Measurements from ENCODE around the gene ACTR3C.
"Not testable (repeated sequence)": the region's sequence is repeated elsewhere in the genome, so short reads cannot be mapped to it uniquely, and the experiment has no call there.

ACTR3C gene

GRCh38 chr7:150335108-150335773 lies 11.9 kb upstream of the ACTR3C start:
- no peak for DNase-seq (ENCODE audit: low read depth)

GRCh38 chr7:150334108-150334507 lies 10.8 kb upstream of the ACTR3C start:
- no peak for DNase-seq (ENCODE audit: low read depth)

GRCh38 chr7:150333659-150334058 lies 10.3 kb upstream of the ACTR3C start:
- DNase-seq (ENCODE audit: low read depth), result no peak

- DNase-seq (ENCODE audit: low read depth), result no peak
These were observed 9.7 kb upstream of the ACTR3C start for GRCh38 chr7:150332852-150333635.

DNA sequence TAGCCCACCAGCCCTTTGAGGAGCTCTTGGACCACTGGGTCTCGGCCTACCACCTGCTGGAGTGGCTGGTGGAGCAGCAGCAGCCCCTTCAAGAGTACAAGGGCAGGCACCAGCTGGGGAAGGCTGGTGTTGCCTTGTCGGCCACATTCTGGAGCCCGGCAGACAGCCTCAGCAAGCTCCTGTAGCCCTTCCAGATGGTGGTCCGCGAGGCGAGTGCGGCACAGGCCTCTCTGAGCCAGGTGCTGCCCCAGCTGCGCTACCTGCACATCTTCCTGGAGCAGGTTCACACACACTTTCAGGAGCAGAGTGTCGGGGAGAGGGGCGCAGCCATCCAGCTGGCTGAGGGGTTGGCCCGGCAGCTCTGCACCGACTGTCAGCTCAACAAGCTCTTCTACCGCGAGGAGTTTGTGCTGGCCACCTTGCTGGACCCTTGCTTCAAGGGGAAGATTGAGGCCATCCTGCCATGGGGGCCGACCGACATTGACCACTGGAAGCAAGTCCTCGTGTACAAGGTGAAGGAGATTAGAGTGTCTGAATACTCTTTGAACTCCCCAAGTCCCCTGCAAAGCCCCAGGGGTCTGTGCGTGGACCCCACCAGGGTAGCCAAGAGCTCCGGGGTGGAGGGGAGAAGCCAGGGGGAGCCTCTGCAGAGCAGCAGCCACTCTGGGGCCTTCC lies 7.0 kb upstream of the ACTR3C start:
- no peak for DNase-seq (ENCODE audit: low read depth)

GRCh38 chr7:150329331-150330120 lies 6.2 kb upstream of the ACTR3C start:
- no peak for DNase-seq (ENCODE audit: low read depth)

- no peak for DNase-seq (ENCODE audit: low read depth)
These were observed 4.0 kb upstream of the ACTR3C start for GRCh38 chr7:150327308-150327707.

DNA sequence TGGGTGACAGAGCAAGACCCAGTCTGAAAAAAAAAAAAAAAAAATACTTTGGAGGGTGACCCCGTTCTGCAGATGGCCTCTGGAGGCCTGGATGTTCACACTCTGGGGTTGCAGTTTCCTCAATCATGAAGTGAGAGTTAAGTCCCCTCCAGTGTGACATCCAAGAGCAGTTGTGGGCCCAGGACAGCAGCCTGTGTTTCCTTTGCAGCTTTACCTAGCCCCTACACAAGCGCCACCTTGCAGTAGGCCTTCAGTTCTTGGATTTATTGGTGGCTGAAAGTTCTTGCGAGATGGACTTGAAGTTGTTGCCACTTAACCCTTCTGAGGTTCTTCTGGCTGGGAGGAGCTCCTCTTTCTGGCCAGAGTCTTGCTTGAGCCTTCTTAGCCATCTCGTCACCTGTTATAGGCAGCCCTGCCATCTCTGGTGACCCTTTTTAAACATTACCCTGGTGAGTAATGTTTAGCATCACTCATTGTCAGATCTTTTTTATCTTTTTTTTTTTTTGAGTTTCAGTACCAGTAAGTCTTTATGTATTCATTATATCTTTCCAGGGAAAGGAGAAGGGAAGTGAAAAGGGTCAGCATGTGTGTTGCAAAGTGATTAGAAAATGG lies 3.4 kb upstream of the ACTR3C start:
- no peak for DNase-seq (ENCODE audit: low read depth)

DNA sequence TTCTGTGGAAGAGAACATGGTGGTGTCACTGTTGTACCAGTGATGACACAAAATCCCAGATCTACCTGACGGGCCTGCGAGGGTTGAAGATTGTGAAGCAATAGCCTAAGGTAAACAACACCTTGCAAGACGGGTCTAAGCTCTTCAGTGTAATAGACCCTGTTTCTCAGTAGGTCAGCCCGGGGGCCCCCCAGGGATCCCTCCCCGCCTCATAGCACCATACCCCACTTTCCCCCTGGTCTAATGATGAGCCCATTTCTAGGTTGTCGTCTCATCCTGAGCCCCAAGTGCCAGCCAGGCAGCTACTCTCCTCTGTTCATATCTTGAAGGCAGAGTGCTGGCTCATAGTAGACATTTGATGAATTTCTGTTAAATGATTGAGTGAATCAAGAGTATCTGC lies 2.6 kb upstream of the ACTR3C start:
- no peak for DNase-seq (ENCODE audit: low read depth)

DNA sequence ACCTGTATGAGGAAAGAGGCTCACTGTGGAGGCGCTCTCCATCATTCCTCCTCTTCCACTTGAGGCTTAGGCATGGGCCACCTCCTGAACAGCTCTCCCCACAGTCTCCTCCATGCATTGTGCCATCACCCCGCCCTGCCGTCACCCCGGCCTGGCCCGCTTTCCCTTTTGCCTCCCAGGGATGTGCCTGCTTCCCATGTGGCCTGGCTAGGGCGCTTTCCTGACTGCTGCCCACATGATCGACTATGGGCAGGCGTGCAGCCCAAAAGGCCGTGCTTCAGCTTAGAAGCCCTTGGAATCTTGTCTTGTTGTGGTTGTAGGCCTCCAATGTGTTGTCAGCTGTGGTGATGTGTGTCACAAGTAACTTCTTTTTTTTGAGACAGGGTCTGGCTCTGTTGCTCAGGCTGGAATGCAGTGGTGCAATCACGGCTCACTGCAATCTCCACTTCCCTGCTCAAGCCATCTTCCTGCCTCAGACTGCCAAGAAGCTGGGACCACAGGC lies 1.8 kb upstream of the ACTR3C start:
- no peak for DNase-seq (ENCODE audit: low read depth)

DNA sequence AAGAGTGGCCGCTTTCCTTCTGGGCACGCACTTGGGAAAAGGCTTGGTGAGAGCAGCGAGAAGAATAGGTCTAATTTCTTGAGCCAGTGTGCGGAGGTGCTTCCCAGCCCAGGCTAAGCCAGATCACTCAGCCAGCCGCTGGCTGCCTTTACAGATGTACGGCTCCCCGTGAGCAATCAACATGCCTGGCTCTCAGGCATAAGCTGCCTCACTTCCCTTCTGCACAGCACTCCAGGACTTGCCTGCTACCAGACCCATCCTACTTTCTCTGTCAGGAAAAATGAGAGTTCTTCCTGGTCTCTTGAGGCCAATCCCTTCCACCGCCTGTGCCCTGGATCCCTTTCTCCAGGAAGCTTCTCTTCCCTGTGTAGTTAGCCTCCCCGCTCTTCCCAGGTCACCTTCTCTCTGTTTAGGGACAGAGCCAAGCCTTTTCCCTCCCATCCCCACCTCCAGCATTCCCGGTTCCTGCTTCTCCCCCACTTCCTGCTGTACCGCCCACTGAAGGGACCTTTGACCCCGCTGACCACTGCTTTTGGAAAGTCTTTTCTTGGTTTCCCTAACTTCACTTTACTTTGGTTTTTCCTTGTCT lies 1.1 kb upstream of the ACTR3C start:
- DNase-seq (ENCODE audit: low read depth), result no peak

- no peak for DNase-seq (ENCODE audit: low read depth)
These were observed 482 bp upstream of the ACTR3C start for GRCh38 chr7:150323682-150324372.

- no peak for DNase-seq (ENCODE audit: low read depth)
These were observed 1.1 kb downstream of the ACTR3C start for GRCh38 chr7:150322114-150322832.

DNA sequence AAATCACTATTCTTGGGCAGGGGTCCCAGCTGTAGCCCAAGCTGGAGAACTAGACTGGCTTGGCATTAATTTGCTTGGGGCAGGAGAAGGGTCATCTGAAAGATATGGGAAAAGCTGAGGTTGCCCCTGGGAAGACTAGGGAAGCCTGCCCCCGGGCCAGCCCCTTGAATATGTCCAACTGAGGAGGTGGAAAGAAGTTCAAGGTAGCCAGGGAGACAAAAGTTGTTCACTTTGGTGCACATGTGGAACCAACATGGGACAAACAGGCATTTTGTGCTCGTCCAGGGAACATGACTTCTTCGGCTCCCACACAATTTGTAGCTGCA lies 1.6 kb downstream of the ACTR3C start:
- no peak for DNase-seq (ENCODE audit: low read depth)

DNA sequence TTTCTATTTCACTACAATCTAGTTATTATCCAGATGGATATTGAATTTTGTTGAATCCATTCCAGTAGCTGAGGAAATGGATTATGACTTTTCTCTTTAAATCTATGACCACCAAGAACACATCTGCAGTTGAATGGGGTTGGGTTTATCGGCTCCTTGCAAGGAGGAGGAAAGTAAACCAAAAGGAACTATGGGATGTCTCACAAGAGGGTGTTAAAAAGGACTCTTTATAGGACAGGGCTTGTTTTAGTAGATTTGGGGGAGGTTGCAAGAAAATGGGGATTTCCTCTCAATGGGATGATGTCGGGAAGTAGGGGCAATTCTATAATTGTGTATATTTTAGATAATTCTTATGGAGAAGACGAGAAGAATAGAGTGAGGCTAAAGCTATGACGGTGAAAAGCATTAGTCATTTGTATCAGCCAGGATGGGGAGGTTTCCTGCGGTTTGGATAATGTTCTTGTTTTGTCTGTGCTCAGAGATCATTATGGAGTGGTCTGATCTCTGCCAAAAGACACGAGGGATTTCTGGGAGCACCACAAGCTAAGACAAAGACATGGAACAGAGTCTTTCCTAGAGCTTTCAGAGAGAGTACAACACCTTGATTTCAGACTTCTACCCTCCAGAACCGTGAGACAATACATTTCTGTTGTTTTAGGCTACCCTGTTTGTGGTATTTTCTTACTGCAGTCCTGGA lies 5.4 kb downstream of the ACTR3C start:
- DNase-seq (ENCODE audit: low read depth), result peak; percentile 52

GRCh38 chr7:150316987-150317386 lies 6.4 kb downstream of the ACTR3C start:
- not testable (repeated sequence) for DNase-seq (ENCODE audit: low read depth)

GRCh38 chr7:150314639-150315239 lies 8.6 kb downstream of the ACTR3C start:
- DNase-seq (ENCODE audit: low read depth), result no peak

DNA sequence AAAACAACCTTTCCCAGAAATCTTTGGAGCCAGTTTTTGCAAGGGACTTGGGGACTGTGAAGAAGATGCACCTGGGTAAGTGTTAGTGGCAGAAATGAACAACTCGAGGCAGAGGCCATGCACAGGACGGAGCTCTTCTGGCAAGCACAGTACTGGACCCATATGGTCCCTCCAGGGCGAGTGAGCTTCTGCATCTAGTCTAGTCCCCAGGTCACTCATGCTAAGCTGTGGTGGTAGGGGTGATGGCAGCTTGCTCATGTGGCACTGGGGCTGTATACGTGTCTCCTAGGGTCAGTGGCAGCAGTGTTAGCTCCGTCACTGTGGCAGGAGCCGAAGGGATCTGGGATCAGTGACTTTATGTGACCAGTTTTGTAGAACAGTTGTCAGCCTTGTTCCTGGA lies 9.5 kb downstream of the ACTR3C start:
- no peak for DNase-seq (ENCODE audit: low read depth)

DNA sequence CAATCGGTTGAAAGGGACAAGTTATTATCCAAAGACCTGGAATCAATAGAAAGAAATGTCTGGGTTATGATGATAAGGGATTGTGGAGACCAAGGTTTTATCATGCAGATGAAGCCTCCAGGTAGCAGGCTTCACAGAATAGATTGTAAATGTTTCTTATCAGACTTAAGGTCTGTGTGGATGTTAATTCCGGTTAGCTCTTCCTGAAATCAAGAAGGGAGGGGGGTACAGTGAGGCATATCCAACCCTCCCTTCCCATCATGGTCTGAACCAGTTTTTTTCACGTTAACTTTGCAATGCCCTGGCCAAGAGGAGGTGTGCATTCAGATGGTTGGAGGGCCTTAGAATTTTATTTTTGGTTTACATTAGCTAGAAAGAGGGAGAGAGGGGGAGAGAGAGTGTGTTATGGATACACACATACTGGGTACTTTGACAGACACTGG lies 10.0 kb downstream of the ACTR3C start:
- DNase-seq (ENCODE audit: low read depth), result no peak
